GM23338 (cell line): Measurements from ENCODE around the gene TPSAB1. TPM values are rescaled to one million over a fixed set of nuclear protein-coding genes. Genes with fewer than 3 reads are reported as not detected.

Source experiments
- CTCF ChIP-seq, 2 experiments: fragments of 200-600 bp in 1 of 2; sonication (generic) in 1 of 2; conservative IDR thresholded peaks; 2 replicates each; pipeline versions ENCODE4 v1.5.1 to v1.6.1; 2016 to 2017; ENCODE audit warnings: antibody characterized with exemption in 2 of 2, low read depth in 2 of 2, mild to moderate bottlenecking in 2 of 2, moderate library complexity in 1 of 2
- EZH2 ChIP-seq: fragments of 200-600 bp; sonication (generic); IDR thresholded peaks from one replicate; pipeline ENCODE4 v1.8.0; 2017; ENCODE audit warnings: antibody characterized with exemption, mild to moderate bottlenecking, low read depth; ENCODE audit not compliant: unreplicated experiment
- JUNB ChIP-seq: IDR thresholded peaks from one replicate; pipeline ENCODE4 v1.6.1; 2016; ENCODE audit warnings: antibody characterized with exemption; ENCODE audit not compliant: unreplicated experiment
- NANOG ChIP-seq: IDR thresholded peaks from 2 replicates; pipeline ENCODE4 v1.6.1; 2016; ENCODE audit warnings: antibody characterized with exemption, borderline replicate concordance
- REST ChIP-seq: IDR thresholded peaks from one replicate; pipeline ENCODE4 v1.6.1; 2018; ENCODE audit warnings: antibody characterized with exemption; ENCODE audit not compliant: unreplicated experiment
- STAT1 ChIP-seq: IDR thresholded peaks from one replicate; pipeline ENCODE4 v1.6.1; 2016; ENCODE audit warnings: antibody characterized with exemption; ENCODE audit not compliant: unreplicated experiment
- ZNF114 ChIP-seq: fragments of 250-450 bp; sonication (Bioruptor Pico); IDR thresholded peaks from 2 replicates; pipeline ENCODE4 v1.5.0; 2020; ENCODE audit warnings: mild to moderate bottlenecking, moderate library complexity
- ZNF462 ChIP-seq: fragments of 250-450 bp; sonication (Bioruptor Pico); IDR thresholded peaks from 2 replicates; pipeline ENCODE4 v1.5.0; 2020; ENCODE audit warnings: mild to moderate bottlenecking, moderate library complexity
- polyA plus RNA-seq: library from polyadenylated mRNA; unstranded; fragments of >200 nt; fragmentation: Nextera tagmentation; extraction: Ambion mirVana; gene quantifications from 2 replicates; pipeline ENCODE4 v1.2.1, GENCODE V29; 2016
- total RNA-seq: library from RNA; depleted of rRNA; stranded (reverse); fragments of >200 nt; shearing (Covaris generic); gene quantifications from 2 replicates; pipeline ENCODE4 v1.2.3, GENCODE V29; 2014

Gene TPSAB1
- total and polyA plus RNA-seq, 2 experiments from 2014 or later, result not detected

- TF ChIP-seq ZNF462 (CRISPR knock-in tag), result no peak
- no peak for TF ChIP-seq NANOG
- TF ChIP-seq EZH2, result no peak
- no peak for TF ChIP-seq REST
- TF ChIP-seq ZNF114 (CRISPR knock-in tag), result no peak
- TF ChIP-seq STAT1, result no peak
- no peak for TF ChIP-seq CTCF (conservative IDR thresholded peaks at IDR 0.05; ENCODE audit: low read depth in 2 of 2)
- no peak for TF ChIP-seq JUNB
These were observed 39.6 kb downstream of the TPSAB1 start (continued) for GRCh38 chr16:1279945-1280589.
